HG03442 (cell line): ENCODE data around the gene DEGS1.

ENCODE experiments used
- ATAC-seq: cut with Tn5 transposase; IDR thresholded peaks from one replicate; pipeline ENCODE4 v1.9.1; 2021; ENCODE audit warnings: mild to moderate bottlenecking, moderate library complexity; ENCODE audit not compliant: unreplicated experiment

Gene DEGS1

GRCh38 chr1:224182866-224183590 is at the start of gene DEGS1:
Gene DEGS1, plus strand, starts transcription at chr1:224183240. Its CDS starts 97 bp downstream, at chr1:224183337.
- ATAC-seq, result peak; percentile 59

GRCh38 chr1:224133741-224134299 is 49.2 kb upstream of the DEGS1 start:
- no peak for ATAC-seq

GRCh38 chr1:224137518-224137917 is 45.5 kb upstream of the DEGS1 start:
- no peak for ATAC-seq

GRCh38 chr1:224138198-224138597 is 44.8 kb upstream of the DEGS1 start:
- ATAC-seq, result no peak

- ATAC-seq, result no peak
Observed at GRCh38 chr1:224141693-224142092, 41.3 kb upstream of the DEGS1 start.

- ATAC-seq, result no peak
Observed at GRCh38 chr1:224149709-224150108, 33.3 kb upstream of the DEGS1 start.

GRCh38 chr1:224151117-224151516 is 31.9 kb upstream of the DEGS1 start:
- no peak for ATAC-seq

GRCh38 chr1:224157316-224157715 is 25.7 kb upstream of the DEGS1 start:
- ATAC-seq, result no peak

- ATAC-seq, result no peak
Observed at GRCh38 chr1:224159541-224159940, 23.5 kb upstream of the DEGS1 start.

GRCh38 chr1:224160171-224160682 is 22.8 kb upstream of the DEGS1 start:
- ATAC-seq, result no peak

GRCh38 chr1:224162768-224163167 is 20.3 kb upstream of the DEGS1 start:
- no peak for ATAC-seq

- no peak for ATAC-seq
Observed at GRCh38 chr1:224163311-224163710, 19.7 kb upstream of the DEGS1 start.

GRCh38 chr1:224168859-224169380 is 14.1 kb upstream of the DEGS1 start:
- peak; percentile 95 for ATAC-seq

GRCh38 chr1:224169718-224170270 is 13.2 kb upstream of the DEGS1 start:
- ATAC-seq, result no peak

- ATAC-seq, result no peak
Observed at GRCh38 chr1:224170343-224170742, 12.7 kb upstream of the DEGS1 start.

- ATAC-seq, result no peak
Observed at GRCh38 chr1:224170748-224171478, 12.1 kb upstream of the DEGS1 start.

GRCh38 chr1:224172229-224172628 is 10.8 kb upstream of the DEGS1 start:
- ATAC-seq, result no peak

- ATAC-seq, result no peak
Observed at GRCh38 chr1:224173523-224173922, 9.5 kb upstream of the DEGS1 start.

GRCh38 chr1:224175617-224176016 is 7.4 kb upstream of the DEGS1 start:
- no peak for ATAC-seq

GRCh38 chr1:224177356-224177999 is 5.6 kb upstream of the DEGS1 start:
- ATAC-seq, result no peak

- ATAC-seq, result no peak
Observed at GRCh38 chr1:224178894-224179293, 4.1 kb upstream of the DEGS1 start.
